HG03025 (cell line): ENCODE measurements around the gene C1orf210.

Source experiments
- ATAC-seq: cut with Tn5 transposase; IDR thresholded peaks from one replicate; pipeline ENCODE4 v1.9.1; 2021; ENCODE audit warnings: mild to moderate bottlenecking, moderate library complexity; ENCODE audit not compliant: unreplicated experiment, low FRiP score

Gene C1orf210

GRCh38 chr1:43285269-43285990 lies at the start of gene C1orf210:
Gene C1orf210, minus strand, starts transcription at chr1:43285581. Its CDS starts 2,311 bp downstream, at chr1:43283270.
- no peak for ATAC-seq

GRCh38 chr1:43334453-43335205 lies 49.2 kb upstream of the C1orf210 start:
- ATAC-seq: no peak

DNA sequence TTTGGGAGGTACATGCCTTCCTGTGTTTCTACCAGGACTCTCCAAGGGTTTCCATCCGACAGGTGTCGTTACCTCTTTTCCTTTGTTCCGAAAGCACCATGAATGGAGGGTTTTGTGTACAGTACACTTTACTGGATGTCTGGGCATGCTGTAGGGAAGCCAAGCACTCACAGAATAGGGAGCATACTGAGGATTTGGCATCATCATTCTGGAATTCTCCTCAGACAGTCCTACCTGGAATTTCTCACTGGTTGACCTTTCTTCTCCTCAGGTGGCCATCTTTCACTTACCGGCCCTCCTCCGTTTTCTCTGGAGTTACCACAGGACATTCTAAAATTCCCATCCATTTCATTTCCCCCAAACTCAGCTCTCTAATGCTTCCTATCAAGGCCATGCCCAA lies 46.3 kb upstream of the C1orf210 start:
- ATAC-seq: no peak

- ATAC-seq: no peak
Observed at GRCh38 chr1:43329995-43330751, 44.8 kb upstream of the C1orf210 start.

DNA sequence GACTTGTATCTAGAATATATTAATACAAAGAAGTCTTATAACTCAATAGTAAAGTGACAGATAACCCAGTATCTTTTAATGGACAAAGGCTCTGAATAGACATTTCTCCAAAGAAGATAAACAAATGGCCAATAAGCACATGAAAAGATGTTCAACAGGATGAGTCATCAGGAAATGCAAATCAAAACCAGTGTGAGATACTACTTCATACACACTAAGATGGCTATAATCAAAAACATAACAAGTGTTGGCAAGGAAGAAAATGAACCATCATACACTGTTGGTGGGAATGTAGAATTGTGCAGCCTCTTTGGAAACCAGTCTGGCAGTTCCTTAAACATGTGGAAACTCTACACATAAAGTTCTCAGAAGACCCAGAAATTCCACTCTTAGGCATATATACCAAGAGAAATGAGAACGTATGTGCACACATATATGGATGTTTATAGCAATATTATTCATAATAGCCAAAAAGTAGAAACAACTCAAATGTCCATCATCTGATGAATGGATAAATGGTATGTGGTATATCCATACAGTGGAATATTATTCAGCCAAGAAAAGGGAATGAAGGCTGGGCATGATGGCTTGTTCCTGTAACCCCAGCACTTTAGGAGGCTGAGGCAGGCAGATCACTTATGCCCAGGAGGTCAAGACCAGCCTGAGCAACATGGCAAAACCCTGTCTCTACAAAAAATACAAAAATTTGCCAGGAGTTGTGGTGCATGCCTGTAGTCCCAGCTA lies 42.3 kb upstream of the C1orf210 start:
- ATAC-seq: no peak

- ATAC-seq: no peak
Observed at GRCh38 chr1:43325381-43325780, 40.0 kb upstream of the C1orf210 start.

DNA sequence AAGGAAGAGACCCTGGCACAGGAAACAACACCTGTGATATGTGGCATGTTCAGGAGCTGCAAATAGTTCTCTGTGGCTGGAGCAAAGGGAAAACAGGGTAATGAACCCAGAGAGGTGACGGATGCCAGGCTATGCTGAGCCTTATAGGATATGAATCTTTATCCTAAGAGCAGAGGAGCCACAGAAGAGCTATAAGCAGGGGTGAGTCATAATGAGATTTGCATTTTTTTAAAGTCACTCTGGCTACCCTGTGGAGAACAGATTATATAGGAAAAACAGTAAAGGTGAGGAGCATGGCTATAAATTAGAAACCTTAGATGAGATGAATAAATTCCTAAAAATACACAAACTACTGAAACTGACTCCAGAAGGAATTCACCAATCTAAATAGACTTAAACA lies 39.4 kb upstream of the C1orf210 start:
- no peak for ATAC-seq

GRCh38 chr1:43322506-43322905 lies 37.1 kb upstream of the C1orf210 start:
- ATAC-seq: no peak

GRCh38 chr1:43321331-43321891 lies 36.0 kb upstream of the C1orf210 start:
- no peak for ATAC-seq

DNA sequence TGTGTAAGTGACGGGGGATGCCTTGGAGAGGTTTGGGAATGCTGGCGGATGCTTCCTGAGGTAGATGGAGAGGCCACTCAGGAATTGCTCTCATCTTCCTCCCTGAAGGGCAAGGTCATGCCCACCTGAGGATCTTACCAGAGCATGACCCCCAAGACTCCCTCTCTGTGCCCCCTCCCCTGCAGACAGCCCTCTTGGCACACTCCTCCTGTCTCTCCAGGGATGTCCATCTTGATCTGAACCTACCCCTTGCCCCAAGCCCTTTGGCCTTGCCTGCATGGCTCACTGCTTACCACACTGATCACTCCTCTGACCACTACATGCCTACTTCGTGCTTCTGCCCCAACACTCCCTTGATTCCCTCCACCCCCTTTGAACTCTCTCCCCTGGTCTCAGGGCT lies 34.4 kb upstream of the C1orf210 start:
- ATAC-seq: no peak

DNA sequence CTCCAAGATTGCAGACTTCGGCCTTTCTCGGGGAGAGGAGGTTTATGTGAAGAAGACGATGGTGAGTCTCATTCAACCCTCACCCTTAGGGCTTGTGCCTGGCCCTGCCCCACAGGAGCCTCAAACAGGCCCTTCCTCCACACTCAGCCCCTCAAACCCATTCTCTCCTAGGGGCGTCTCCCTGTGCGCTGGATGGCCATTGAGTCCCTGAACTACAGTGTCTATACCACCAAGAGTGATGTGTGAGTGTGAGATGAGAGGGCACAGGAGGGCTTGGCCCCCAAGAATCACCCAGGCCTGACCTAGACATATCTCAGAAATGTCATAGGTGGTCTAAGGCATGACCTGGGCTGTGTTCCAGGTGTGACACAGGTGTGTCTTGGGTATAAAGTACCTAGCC lies 33.9 kb upstream of the C1orf210 start:
- no peak for ATAC-seq

- no peak for ATAC-seq
Observed at GRCh38 chr1:43318831-43319230, 33.5 kb upstream of the C1orf210 start.

GRCh38 chr1:43317817-43318471 lies 32.6 kb upstream of the C1orf210 start:
- ATAC-seq: no peak

DNA sequence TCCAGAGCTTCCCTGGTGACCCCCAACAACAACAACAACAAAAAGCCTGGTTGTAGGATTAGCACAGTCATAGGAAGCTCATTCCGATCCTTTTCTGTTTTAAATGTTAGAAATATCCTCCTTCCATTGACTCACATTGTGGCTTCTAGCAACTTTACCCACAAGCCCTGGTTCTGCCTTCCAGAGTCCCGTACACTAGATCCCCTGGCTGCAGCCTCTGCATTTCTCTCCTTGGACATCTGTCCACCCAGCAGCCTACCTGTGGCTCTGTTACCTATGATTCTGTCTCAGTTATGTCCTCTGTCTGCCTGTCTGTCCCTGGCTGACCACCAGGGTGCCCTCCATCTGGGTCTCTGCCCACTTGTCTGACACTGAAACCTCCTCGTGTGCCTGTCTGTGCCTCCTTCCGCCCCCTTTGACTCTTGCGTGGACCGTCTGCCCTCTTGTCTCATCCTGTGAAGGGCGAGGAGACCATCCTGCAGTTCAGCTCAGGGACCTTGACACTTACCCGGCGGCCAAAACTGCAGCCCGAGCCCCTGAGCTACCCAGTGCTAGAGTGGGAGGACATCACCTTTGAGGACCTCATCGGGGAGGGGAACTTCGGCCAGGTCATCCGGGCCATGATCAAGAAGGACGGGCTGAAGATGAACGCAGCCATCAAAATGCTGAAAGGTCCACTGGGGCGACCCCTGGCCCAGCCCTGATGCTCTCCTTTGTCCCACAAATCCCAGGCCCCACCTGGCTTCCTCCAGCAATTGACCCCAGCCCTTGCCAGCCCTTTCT lies 31.5 kb upstream of the C1orf210 start:
- no peak for ATAC-seq

- no peak for ATAC-seq
Observed at GRCh38 chr1:43315963-43316737, 30.8 kb upstream of the C1orf210 start.

DNA sequence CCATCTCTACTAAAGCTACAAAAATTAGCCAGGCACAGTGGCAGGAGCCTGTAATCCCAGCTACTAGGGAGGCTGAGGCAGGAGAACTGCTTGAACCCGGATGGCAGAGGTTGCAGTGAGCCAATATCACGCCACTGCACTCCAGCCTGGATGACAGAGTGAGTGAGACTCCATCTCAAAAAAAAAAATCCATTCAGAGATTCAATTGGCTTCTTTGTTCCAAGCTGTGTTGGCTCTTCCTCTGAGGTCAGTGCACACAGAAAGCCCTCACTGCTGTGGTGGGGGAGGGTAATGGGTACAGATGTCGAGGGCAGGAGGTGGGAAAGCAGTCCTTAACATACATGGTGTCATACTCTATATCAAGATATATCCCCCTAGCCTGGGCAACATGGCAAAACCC lies 30.1 kb upstream of the C1orf210 start:
- no peak for ATAC-seq

DNA sequence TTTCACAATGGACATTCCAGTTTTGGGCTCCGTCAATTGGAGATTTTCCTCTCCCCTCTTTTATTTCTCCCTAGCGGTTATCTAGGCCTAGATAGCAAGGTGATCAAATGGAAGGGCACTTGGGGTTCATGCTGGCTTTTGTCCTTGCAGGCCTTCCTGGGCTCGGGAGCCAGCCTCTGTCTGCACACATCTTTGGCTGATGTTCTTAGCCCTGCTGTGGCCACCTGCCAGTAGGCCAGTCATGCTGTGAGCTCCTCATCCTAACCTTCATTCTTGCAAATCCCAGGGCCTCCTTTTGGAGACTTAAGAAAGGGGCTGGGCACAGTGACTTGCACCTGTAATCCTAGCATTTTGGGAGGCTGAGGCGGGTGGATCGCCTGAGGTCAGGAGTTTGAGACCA lies 28.9 kb upstream of the C1orf210 start:
- ATAC-seq: no peak

GRCh38 chr1:43313771-43314170 lies 28.4 kb upstream of the C1orf210 start:
- ATAC-seq: no peak
